ENCODE data around the gene KIF3A.
A peak's percentile ranks its signal among the peaks of the same experiment; 100 is the strongest.

The KIF3A gene

GRCh38 chr5:132686193-132686592 lies 51.2 kb downstream of the KIF3A start:
- no peak for DNase-seq
- in situ Hi-C loops (cut with MboI; ENCODE audit: low pct_unique_long_range_greater_than_20kb, low sequenced_read_pairs): no loop called here

GRCh38 chr5:132684922-132685720 lies 52.2 kb downstream of the KIF3A start:
- no peak for DNase-seq
- in situ Hi-C loops (cut with MboI; ENCODE audit: low pct_unique_long_range_greater_than_20kb, low sequenced_read_pairs): no loop called here

GRCh38 chr5:132684491-132684890 lies 52.9 kb downstream of the KIF3A start:
- in situ Hi-C loops (cut with MboI; ENCODE audit: low pct_unique_long_range_greater_than_20kb, low sequenced_read_pairs): no loop called here
- DNase-seq: no peak

GRCh38 chr5:132681983-132682382 lies 55.4 kb downstream of the KIF3A start:
- in situ Hi-C loops (cut with MboI; ENCODE audit: low pct_unique_long_range_greater_than_20kb, low sequenced_read_pairs): no loop called here
- no peak for DNase-seq

- no peak for DNase-seq
- in situ Hi-C loops (cut with MboI; ENCODE audit: low pct_unique_long_range_greater_than_20kb, low sequenced_read_pairs): no loop called here
Measured at GRCh38 chr5:132681476-132681831, 55.9 kb downstream of the KIF3A start.

GRCh38 chr5:132680780-132681475 lies 56.4 kb downstream of the KIF3A start:
- in situ Hi-C loops (cut with MboI; ENCODE audit: low pct_unique_long_range_greater_than_20kb, low sequenced_read_pairs): no loop called here
- DNase-seq: no peak

GRCh38 chr5:132679717-132680380 lies 57.5 kb downstream of the KIF3A start:
- DNase-seq: no peak
- in situ Hi-C loops (cut with MboI; ENCODE audit: low pct_unique_long_range_greater_than_20kb, low sequenced_read_pairs): no loop called here

GRCh38 chr5:132679166-132679565 lies 58.2 kb downstream of the KIF3A start:
- in situ Hi-C loops (cut with MboI; ENCODE audit: low pct_unique_long_range_greater_than_20kb, low sequenced_read_pairs): no loop called here
- DNase-seq: no peak

- in situ Hi-C loops (cut with MboI; ENCODE audit: low pct_unique_long_range_greater_than_20kb, low sequenced_read_pairs): no loop called here
- no peak for DNase-seq
Measured at GRCh38 chr5:132678735-132679134, 58.6 kb downstream of the KIF3A start.

- in situ Hi-C loops (cut with MboI; ENCODE audit: low pct_unique_long_range_greater_than_20kb, low sequenced_read_pairs): no loop called here
- DNase-seq: no peak
Measured at GRCh38 chr5:132677682-132678400, 59.5 kb downstream of the KIF3A start.

GRCh38 chr5:132677191-132677590 lies 60.2 kb downstream of the KIF3A start:
- no peak for DNase-seq
- in situ Hi-C loops (cut with MboI; ENCODE audit: low pct_unique_long_range_greater_than_20kb, low sequenced_read_pairs): no loop called here

- DNase-seq: no peak
- in situ Hi-C loops (cut with MboI; ENCODE audit: low pct_unique_long_range_greater_than_20kb, low sequenced_read_pairs): no loop called here
Measured at GRCh38 chr5:132675936-132676689, 61.2 kb downstream of the KIF3A start.

GRCh38 chr5:132674671-132675506 lies 62.5 kb downstream of the KIF3A start:
- in situ Hi-C loops (cut with MboI; ENCODE audit: low pct_unique_long_range_greater_than_20kb, low sequenced_read_pairs): no loop called here
- peak; percentile 14 for DNase-seq

- DNase-seq: no peak
- in situ Hi-C loops (cut with MboI; ENCODE audit: low pct_unique_long_range_greater_than_20kb, low sequenced_read_pairs): no loop called here
Measured at GRCh38 chr5:132673939-132674630, 63.3 kb downstream of the KIF3A start, which contains the start of gene IL4. IL4 (plus strand) TSS chr5:132673989; CDS start chr5:132674051, 62 bp downstream.

GRCh38 chr5:132673488-132673887 lies 63.9 kb downstream of the KIF3A start:
- no peak for DNase-seq
- in situ Hi-C loops (cut with MboI; ENCODE audit: low pct_unique_long_range_greater_than_20kb, low sequenced_read_pairs): no loop called here

- no peak for DNase-seq
- in situ Hi-C loops (cut with MboI; ENCODE audit: low pct_unique_long_range_greater_than_20kb, low sequenced_read_pairs): no loop called here
Measured at GRCh38 chr5:132671000-132671399, 66.3 kb downstream of the KIF3A start.

Measured in KBM-7 (cell line).